ENCODE measurements around the gene FRMPD1.

DNA sequence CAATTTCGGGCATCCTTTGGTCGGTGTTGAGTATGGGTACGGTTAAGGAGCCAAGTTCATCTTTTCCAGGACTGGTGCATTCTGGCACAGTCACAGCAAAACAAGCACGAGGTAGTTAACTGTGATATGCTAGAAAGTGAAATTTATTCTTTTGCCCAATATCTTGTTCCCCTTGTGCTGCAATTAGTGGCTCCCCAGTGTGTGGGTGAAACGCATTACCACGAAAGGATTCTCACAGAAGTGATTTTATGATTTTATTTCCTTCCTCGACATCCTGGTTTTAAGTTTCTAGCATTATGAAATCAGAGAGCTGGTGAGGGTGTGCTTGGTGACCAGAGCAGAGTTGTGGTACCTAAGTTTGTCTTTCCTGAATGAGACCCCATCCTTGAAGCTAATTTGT, 1.5 kb downstream of the FRMPD1 start:
- TF ChIP-seq, protein P1, sequence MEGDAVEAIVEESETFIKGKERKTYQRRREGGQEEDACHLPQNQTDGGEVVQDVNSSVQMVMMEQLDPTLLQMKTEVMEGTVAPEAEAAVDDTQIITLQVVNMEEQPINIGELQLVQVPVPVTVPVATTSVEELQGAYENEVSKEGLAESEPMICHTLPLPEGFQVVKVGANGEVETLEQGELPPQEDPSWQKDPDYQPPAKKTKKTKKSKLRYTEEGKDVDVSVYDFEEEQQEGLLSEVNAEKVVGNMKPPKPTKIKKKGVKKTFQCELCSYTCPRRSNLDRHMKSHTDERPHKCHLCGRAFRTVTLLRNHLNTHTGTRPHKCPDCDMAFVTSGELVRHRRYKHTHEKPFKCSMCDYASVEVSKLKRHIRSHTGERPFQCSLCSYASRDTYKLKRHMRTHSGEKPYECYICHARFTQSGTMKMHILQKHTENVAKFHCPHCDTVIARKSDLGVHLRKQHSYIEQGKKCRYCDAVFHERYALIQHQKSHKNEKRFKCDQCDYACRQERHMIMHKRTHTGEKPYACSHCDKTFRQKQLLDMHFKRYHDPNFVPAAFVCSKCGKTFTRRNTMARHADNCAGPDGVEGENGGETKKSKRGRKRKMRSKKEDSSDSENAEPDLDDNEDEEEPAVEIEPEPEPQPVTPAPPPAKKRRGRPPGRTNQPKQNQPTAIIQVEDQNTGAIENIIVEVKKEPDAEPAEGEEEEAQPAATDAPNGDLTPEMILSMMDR (IDR thresholded peaks at IDR 0.05), result no peak
- TF ChIP-seq POLR2AphosphoS5 (IDR thresholded peaks at IDR 0.05), result no peak
